GM21723 (cell line): ENCODE results near the gene AFF3.
"Not testable (repeated sequence)": the region's sequence is repeated elsewhere in the genome, so short reads cannot be mapped to it uniquely, and the experiment has no call there.

Experiments used
- ATAC-seq: cut with Tn5 transposase; IDR thresholded peaks from one replicate; pipeline ENCODE4 v1.9.1; 2021; ENCODE audit warnings: mild to moderate bottlenecking, moderate library complexity; ENCODE audit not compliant: unreplicated experiment

Gene AFF3

GRCh38 chr2:99940963-99941362 is 201.4 kb downstream of the AFF3 start:
- no peak for ATAC-seq

- ATAC-seq = no peak
Observed at GRCh38 chr2:99939135-99939534, 203.3 kb downstream of the AFF3 start.

DNA sequence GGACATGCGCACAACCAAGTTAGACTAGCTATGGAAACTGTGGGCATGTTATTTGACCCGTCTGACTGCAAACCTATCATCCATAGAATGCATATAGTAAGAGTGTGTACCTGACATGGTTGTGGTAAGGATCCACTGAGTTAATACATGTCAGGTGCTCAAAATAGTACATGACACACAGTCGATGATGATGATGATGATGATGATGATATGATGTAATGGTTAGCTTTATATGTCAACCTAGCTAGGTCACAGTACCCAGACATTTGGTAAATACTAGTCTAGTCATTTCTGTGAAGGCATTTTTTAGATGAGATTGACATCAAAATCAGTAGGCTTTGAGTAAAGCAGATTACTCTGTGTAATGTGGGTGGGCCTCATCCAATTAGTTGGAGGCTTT is 204.1 kb downstream of the AFF3 start:
- no peak for ATAC-seq

GRCh38 chr2:99936065-99936464 is 206.3 kb downstream of the AFF3 start:
- no peak for ATAC-seq

DNA sequence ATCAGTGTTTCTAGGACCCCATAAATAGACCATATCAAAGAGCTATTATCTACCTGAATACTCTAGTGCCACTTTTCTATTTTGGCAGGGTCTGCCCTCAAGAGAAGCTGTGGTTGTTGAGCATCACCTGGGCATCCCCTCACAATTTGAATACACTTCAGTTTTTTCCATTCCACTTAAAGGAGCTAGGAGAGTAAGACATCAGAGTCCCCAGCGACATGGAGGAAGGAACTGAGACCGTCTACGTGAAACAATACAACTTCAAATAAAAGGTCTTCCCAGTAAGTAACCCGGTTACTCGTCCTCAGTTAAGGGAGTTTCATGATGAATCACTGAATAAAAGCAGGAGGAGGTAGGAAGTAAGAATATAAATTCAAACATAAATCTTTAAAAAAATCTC is 206.7 kb downstream of the AFF3 start:
- ATAC-seq = no peak

DNA sequence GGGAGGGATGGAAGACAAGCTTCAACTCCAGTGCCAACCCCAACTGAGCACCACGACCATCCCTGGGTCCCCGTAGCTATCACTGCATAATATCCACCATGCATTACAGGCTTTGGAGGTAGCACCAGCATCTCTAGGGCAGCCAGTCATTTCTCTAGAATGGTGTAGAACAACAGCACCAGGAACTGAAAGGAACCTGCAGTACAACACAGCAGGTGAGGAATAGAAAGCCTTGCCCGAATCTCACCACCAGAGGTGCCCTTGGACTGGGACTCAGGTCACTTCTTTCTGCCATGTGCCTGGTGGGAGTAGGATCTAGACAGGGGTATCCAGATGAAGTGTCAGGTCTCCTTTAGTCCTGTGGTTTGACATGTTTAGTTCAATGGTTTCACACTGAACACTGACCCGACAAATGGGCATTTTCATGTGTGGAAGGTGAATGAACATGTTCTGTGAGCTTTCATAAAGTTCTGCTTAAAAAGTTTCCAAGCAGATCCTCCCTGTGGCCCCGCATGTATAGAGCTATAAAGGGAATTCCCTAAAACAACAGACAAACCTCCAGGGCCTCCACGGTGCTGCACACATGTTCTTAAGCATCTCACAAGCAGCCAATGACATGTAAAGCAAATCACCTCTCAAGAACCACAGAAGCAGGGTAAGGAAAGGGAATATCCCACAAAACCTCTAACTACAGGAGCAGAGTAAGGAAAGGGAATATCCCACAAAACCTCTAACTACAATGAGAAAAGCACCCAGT is 208.3 kb downstream of the AFF3 start:
- ATAC-seq = no peak

- not testable (repeated sequence) for ATAC-seq
Observed at GRCh38 chr2:99933491-99933890, 208.9 kb downstream of the AFF3 start.

- no peak for ATAC-seq
Observed at GRCh38 chr2:99928470-99929053, 213.8 kb downstream of the AFF3 start.

GRCh38 chr2:99927690-99928207 is 214.6 kb downstream of the AFF3 start:
- not testable (repeated sequence) for ATAC-seq

GRCh38 chr2:99926986-99927385 is 215.4 kb downstream of the AFF3 start:
- ATAC-seq = no peak

- no peak for ATAC-seq
Observed at GRCh38 chr2:99925960-99926359, 216.4 kb downstream of the AFF3 start.

DNA sequence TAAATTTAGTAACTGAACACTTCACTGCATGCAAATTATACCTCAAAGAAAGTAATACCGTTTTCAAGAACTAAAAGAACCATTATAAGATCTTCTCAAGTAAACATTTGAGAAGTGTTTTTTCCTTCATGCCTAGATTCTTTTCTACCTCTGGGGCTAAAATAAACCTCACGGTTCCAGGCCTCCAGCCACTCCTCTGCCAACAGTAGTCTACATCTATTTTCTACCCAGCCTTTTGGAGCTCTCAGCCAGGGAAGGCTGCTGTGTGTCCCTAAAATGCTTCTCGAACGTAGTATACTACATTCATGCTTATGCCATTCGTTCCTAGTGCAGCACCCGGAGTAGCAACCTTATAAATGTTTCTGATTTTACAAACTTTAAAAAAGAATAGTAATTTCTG is 219.7 kb downstream of the AFF3 start:
- ATAC-seq = no peak

- ATAC-seq = no peak
Observed at GRCh38 chr2:99921903-99922302, 220.5 kb downstream of the AFF3 start.

- no peak for ATAC-seq
Observed at GRCh38 chr2:99918389-99918788, 224.0 kb downstream of the AFF3 start.

- ATAC-seq = no peak
Observed at GRCh38 chr2:99915108-99915675, 227.2 kb downstream of the AFF3 start.

- no peak for ATAC-seq
Observed at GRCh38 chr2:99911736-99912135, 230.7 kb downstream of the AFF3 start.

- ATAC-seq = no peak
Observed at GRCh38 chr2:99910902-99911301, 231.5 kb downstream of the AFF3 start.

GRCh38 chr2:99905636-99906035 is 236.8 kb downstream of the AFF3 start:
- no peak for ATAC-seq

DNA sequence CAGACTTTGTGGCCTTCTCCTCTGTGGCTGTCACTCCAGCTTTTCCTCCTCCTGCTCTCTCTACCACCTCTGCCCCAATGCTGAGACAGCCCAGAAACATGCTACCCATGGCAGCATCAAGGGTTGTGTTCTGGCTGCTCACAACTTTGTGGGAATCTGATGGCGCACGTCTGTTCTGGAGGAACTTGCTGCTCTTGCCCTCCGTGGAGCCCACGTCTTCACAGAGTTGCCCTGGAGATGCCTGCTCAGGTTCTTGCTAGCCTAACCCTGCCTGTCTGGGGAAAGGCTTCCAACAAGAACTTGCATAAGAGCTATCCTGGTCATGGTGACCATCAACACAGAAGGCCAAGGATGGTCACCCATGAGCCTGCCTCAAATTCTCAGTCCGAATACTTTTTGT is 237.4 kb downstream of the AFF3 start:
- ATAC-seq = no peak

GRCh38 chr2:99903981-99904380 is 238.4 kb downstream of the AFF3 start:
- ATAC-seq = no peak

GRCh38 chr2:99900556-99900955 is 241.8 kb downstream of the AFF3 start:
- no peak for ATAC-seq

DNA sequence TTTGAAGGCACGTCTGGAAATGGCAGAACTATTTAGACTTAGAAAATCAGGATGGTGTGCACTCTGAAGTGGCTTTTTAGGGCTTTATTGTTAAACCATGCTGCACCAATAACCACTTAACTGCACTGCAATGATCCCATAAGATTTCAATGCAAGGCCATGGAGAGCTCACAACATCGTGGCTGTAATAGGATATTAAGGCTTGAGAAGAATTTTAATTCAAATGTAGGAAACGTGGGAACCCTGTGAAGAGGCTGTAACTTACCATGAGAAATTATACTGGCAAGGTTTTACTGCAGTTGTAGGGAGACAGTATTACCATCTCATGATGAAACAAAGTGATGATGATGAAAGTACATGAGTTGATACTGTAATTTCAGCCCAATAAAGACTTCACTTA is 242.5 kb downstream of the AFF3 start:
- no peak for ATAC-seq
